Vagina (tissue), 2 donors: ENCODE measurements around the gene KCNH3. TPM values are rescaled to one million over a fixed set of nuclear protein-coding genes. Genes with fewer than 3 reads are reported as not detected.
"Not testable (repeated sequence)": the region's sequence is repeated elsewhere in the genome, so short reads cannot be mapped to it uniquely, and the experiment has no call there.

ENCODE experiments used
- DNase-seq, 2 donors: peaks; one replicate each; pipeline ENCODE4 v3.0.0-alpha.2; 2017; ENCODE audit errors: extremely low spot score in 2 of 2
- H3K27ac ChIP-seq: fragments of 200-600 bp; sonication (generic); one replicate; pipeline ENCODE4 v1.5.1; 2019
- H3K27me3 ChIP-seq: fragments of 200-600 bp; sonication (generic); one replicate; pipeline ENCODE4 v1.5.1; 2019
- H3K36me3 ChIP-seq, 2 donors: fragments of 200-600 bp; sonication (generic); one replicate each; pipeline ENCODE4 v1.5.1; 2017 to 2019
- H3K4me1 ChIP-seq: fragments of 200-600 bp; sonication (generic); one replicate; pipeline ENCODE4 v1.5.1; 2019
- H3K4me3 ChIP-seq, 2 donors: fragments of 200-600 bp; sonication (generic); 1 replicate in 1 of 2; 2 replicates in 1 of 2; pipeline ENCODE4 v1.5.1; 2016 to 2019
- H3K9me3 ChIP-seq: fragments of 200-600 bp; sonication (generic); one replicate; pipeline ENCODE4 v1.5.1; 2019
- POLR2A ChIP-seq, 2 donors: fragments of 450-650 bp; IDR thresholded peaks; one replicate each; pipeline ENCODE4 v1.6.1; 2017; ENCODE audit warnings: antibody characterized with exemption in 2 of 2, mild to moderate bottlenecking in 2 of 2, moderate library complexity in 2 of 2
- POLR2AphosphoS5 ChIP-seq, 2 donors: sonication (generic); formaldehyde crosslinking; IDR thresholded peaks; one replicate each; pipeline ENCODE4 v1.9.0; 2017; ENCODE audit warnings: antibody characterized with exemption in 2 of 2, mild to moderate bottlenecking in 2 of 2, low read depth in 1 of 2; ENCODE audit not compliant: insufficient read depth in 1 of 2
- intact Hi-C: fragments of 100-400 bp; cut with DNase I; formaldehyde crosslinking; loops from one replicate; pipeline ENCODE4 v1.15.1; 2023
- small RNA-seq: library from RNA; depleted of rRNA; stranded (forward); fragments of <200 nt; gene quantifications from one replicate; pipeline ENCODE3, GENCODE V24; 2016
- total RNA-seq: library from RNA; depleted of rRNA; stranded (reverse); fragments of >200 nt; gene quantifications from one replicate; pipeline ENCODE4 v1.2.3, GENCODE V29; 2016
- TF ChIP-seq, protein P1 (sequence below), 3 experiments: fragments of 450-650 bp in 2 of 3; fragments of 200-600 bp in 1 of 3; sonication (generic) in 1 of 3; IDR thresholded peaks; one replicate each; pipeline ENCODE4 v1.5.1; 2017 to 2019; ENCODE audit warnings: antibody characterized with exemption in 3 of 3, mild to moderate bottlenecking in 2 of 3, moderate library complexity in 2 of 3

KCNH3 gene
- total RNA-seq, 1 donor from 2014 or later: not detected

DNA sequence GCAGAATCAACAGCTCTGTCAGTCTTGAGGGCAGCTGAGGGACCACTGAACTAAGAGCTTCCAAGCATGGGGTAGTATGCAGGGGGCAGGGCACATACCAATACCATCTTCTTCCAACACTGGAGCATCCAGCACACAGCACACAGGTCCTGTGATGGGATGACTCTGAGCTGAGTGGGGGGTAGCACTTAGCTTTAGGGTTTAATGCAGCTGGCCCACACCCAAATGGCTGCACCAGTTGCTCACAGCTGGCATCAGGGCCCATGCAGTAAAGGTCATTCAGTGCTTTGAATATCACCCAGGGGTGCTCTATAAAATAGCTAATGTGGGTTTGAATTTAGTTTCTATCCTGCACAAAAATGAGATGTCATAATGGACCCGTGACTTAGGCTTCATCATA is 64.9 kb downstream of the KCNH3 start:
- DNase-seq: no peak
- Histone ChIP-seq H3K27me3 (no peaks in the 10 kb centered on the region), H3K9me3 (no peaks in the 10 kb centered on the region), H3K27ac (no peak overlapping the region), H3K4me1 (no peaks in the 10 kb centered on the region), H3K36me3 (no peaks in the 10 kb centered on the region), H3K4me3 (no peak overlapping the region)
- TF ChIP-seq, protein P1, sequence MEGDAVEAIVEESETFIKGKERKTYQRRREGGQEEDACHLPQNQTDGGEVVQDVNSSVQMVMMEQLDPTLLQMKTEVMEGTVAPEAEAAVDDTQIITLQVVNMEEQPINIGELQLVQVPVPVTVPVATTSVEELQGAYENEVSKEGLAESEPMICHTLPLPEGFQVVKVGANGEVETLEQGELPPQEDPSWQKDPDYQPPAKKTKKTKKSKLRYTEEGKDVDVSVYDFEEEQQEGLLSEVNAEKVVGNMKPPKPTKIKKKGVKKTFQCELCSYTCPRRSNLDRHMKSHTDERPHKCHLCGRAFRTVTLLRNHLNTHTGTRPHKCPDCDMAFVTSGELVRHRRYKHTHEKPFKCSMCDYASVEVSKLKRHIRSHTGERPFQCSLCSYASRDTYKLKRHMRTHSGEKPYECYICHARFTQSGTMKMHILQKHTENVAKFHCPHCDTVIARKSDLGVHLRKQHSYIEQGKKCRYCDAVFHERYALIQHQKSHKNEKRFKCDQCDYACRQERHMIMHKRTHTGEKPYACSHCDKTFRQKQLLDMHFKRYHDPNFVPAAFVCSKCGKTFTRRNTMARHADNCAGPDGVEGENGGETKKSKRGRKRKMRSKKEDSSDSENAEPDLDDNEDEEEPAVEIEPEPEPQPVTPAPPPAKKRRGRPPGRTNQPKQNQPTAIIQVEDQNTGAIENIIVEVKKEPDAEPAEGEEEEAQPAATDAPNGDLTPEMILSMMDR (IDR thresholded peaks at IDR 0.05): no peak
- TF ChIP-seq POLR2A (IDR thresholded peaks at IDR 0.05) (no peak), POLR2AphosphoS5 (IDR thresholded peaks at IDR 0.05; ENCODE audit: insufficient read depth in 1 of 2, low read depth in 1 of 2) (no peak)
- intact Hi-C loops: no loop called here

DNA sequence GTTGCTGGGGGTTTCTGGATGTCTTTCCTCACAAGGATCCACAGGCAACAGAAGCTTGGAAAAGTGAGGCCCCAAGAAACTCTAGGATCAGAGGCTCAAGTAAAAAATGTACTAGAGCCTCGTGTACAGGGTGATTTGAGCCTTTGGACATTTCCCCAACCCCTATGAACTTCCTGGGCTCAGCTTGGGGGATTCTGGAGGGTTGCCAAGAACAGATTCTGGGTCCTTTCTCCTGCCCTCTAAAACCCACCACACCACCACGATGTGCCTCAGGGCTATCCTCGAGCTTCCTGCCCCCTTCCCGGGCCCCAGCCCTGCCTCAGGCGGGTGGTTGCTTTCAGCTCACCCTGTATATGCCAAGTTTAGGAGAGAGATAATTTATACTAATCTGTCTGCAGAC is 66.0 kb downstream of the KCNH3 start:
- intact Hi-C loops: no loop called here
- H3K4me1 ChIP-seq: no peaks in the 10 kb centered on the region
- H3K27me3 ChIP-seq: no peaks in the 10 kb centered on the region
- no peak overlapping the region for H3K4me3 ChIP-seq
- no peak for DNase-seq
- TF ChIP-seq, protein P1 (IDR thresholded peaks at IDR 0.05): no peak
- no peak for TF ChIP-seq POLR2A (IDR thresholded peaks at IDR 0.05)
- H3K9me3 ChIP-seq: no peaks in the 10 kb centered on the region
- H3K27ac ChIP-seq: no peak overlapping the region
- H3K36me3 ChIP-seq: no peaks in the 10 kb centered on the region

DNA sequence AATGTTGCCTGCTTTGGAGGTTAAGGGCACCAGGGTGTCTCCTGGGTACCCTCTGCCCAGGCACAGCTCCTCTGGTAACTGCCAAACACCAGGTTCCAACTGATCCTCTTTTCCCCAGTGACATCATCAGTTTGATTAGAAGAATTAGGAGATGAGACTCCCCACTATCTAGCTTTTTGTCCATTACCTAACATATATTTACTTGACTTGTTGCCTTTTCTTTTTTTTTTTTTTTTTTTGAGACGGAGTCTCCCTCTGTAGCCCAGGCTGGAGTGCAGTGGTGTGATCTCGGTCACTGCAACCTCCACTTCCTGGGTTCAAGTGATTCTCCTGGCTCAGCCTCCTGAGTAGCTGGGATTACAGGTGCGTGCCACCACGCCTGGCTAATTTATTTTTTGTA is 66.7 kb downstream of the KCNH3 start, which contains the start of gene FAM186B:
TSS of gene FAM186B (minus strand) at position 101 of the 400 bp plus-strand sequence. CDS start 162 bp downstream, outside the sequence.
- H3K36me3 ChIP-seq, intact Hi-C loops, H3K4me1 ChIP-seq, DNase-seq, H3K4me3 ChIP-seq, H3K27ac ChIP-seq, H3K9me3 ChIP-seq, H3K27me3 ChIP-seq: not testable (repeated sequence)

Small RNA genes lying within 50 kb of the gene (small RNA-seq; reads per million reads assigned to genes)
- gene POLR2KP1 (not detected), gene RNU6-834P (not detected)

Other genes with a start within 250 kb of the KCNH3 start
- 17.2 TPM for gene PRPH, start 243.9 kb upstream of the KCNH3 start, total RNA-seq
- 4.9 TPM for gene TROAP, start 215.8 kb upstream of the KCNH3 start, total RNA-seq
- 2.0 TPM for gene C1QL4, start 201.8 kb upstream of the KCNH3 start, total RNA-seq
- 3.7 TPM for gene DNAJC22, start 192.1 kb upstream of the KCNH3 start, total RNA-seq
- gene SPATS2, start 171.6 kb upstream of the KCNH3 start, total RNA-seq: 28.0 TPM
- 40.8 TPM for gene MCRS1, start 29.1 kb downstream of the KCNH3 start, total RNA-seq
- not detected for gene FAM186B, start 66.6 kb downstream of the KCNH3 start, total RNA-seq
- 22.1 TPM for gene PRPF40B, start 84.5 kb downstream of the KCNH3 start, total RNA-seq
- 11.0 TPM for gene FMNL3, start 168.4 kb downstream of the KCNH3 start, total RNA-seq
- gene TMBIM6, start 202.5 kb downstream of the KCNH3 start, total RNA-seq: 240 TPM